Measurements from ENCODE around the gene MBNL1.

DNA sequence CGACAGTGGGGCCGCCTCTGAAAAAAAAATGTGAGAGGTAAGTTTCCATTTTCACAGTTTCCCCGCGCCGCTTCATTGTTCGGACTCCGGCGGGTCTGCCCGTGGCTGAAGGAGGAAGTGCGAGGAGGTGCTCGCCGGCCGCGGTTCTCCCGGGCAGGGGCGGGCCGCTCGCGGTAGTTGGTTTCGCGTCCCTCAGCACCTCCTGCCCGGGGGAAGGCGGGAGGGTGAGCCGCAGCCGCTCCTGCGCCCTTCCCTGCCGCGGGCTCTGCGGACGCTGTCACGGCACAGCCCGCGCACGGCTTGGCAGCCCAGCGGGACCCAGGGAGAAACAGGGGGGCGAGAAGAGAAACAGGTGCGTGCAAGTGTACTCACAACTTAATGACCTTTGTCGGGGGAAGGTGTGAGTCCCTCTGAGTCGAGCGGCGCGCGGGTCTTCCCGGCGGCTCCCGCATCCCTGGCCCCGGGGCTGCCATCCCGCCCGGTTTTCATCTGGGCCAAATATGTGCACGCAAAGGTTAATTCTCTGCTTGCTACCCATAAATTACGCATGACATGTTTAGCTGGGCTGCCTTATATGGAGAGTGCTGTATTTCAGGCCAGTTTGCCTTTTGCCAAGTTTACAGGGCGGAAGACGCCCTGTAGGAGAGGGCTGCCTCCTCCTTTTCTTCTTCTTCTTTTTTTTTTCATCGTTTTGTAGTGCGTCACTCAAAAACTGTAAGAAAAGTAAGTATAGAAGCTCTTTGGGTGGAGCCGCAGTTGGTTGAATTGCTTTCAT lies 514 bp downstream of the MBNL1 start:
- TF ChIP-seq, protein P1, sequence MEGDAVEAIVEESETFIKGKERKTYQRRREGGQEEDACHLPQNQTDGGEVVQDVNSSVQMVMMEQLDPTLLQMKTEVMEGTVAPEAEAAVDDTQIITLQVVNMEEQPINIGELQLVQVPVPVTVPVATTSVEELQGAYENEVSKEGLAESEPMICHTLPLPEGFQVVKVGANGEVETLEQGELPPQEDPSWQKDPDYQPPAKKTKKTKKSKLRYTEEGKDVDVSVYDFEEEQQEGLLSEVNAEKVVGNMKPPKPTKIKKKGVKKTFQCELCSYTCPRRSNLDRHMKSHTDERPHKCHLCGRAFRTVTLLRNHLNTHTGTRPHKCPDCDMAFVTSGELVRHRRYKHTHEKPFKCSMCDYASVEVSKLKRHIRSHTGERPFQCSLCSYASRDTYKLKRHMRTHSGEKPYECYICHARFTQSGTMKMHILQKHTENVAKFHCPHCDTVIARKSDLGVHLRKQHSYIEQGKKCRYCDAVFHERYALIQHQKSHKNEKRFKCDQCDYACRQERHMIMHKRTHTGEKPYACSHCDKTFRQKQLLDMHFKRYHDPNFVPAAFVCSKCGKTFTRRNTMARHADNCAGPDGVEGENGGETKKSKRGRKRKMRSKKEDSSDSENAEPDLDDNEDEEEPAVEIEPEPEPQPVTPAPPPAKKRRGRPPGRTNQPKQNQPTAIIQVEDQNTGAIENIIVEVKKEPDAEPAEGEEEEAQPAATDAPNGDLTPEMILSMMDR (IDR thresholded peaks at IDR 0.05; ENCODE audit: low read depth, low read length, poor library complexity, severe bottlenecking), result no peak
- no peak for TF ChIP-seq EZH2phosphoT487 (IDR thresholded peaks at IDR 0.05; ENCODE audit: borderline replicate concordance, low read length)
